Neural progenitor cell (in vitro differentiated cells): Measurements from ENCODE around the gene ALDH3B1. TPM values are rescaled to one million over a fixed set of nuclear protein-coding genes. Genes with fewer than 3 reads are reported as not detected.

Experiments used
- DNase-seq: peaks from one replicate; pipeline ENCODE4 v3.0.0-alpha.2; 2016; ENCODE audit warnings: low spot score
- H2AFZ ChIP-seq: fragments of 200-600 bp; sonication (generic); replicated peaks from 2 replicates; pipeline ENCODE4 v1.6.1; 2016; ENCODE audit warnings: antibody characterized with exemption
- H3F3A ChIP-seq: fragments of 200-600 bp; sonication (generic); 2 replicates; pipeline ENCODE4 v1.6.1; 2016; ENCODE audit warnings: antibody characterized with exemption, low read depth
- H3K27ac ChIP-seq: fragments of 200-600 bp; sonication (generic); 2 replicates; pipeline ENCODE4 v1.5.1; 2016; ENCODE audit warnings: mild to moderate bottlenecking
- H3K27me3 ChIP-seq: fragments of 200-600 bp; sonication (generic); 2 replicates; pipeline ENCODE4 v1.6.1; 2016; ENCODE audit warnings: mild to moderate bottlenecking, moderate library complexity
- H3K36me3 ChIP-seq: fragments of 200-600 bp; sonication (generic); 2 replicates; pipeline ENCODE4 v1.5.1; 2016
- H3K4me1 ChIP-seq: fragments of 200-600 bp; sonication (generic); 2 replicates; pipeline ENCODE4 v1.6.1; 2016; ENCODE audit warnings: mixed run types
- H3K4me2 ChIP-seq: fragments of 200-600 bp; sonication (generic); 2 replicates; pipeline ENCODE4 v1.6.1; 2016
- H3K4me3 ChIP-seq: fragments of 200-600 bp; sonication (generic); 2 replicates; pipeline ENCODE4 v1.5.1; 2016
- H3K79me2 ChIP-seq: fragments of 200-600 bp; sonication (generic); 2 replicates; pipeline ENCODE4 v1.6.1; 2016; ENCODE audit warnings: low read depth
- H3K9ac ChIP-seq: fragments of 200-600 bp; sonication (generic); 2 replicates; pipeline ENCODE4 v1.6.1; 2016
- H3K9me3 ChIP-seq: fragments of 200-600 bp; sonication (generic); 2 replicates; pipeline ENCODE4 v1.5.1; 2016; ENCODE audit warnings: low read depth
- H4K20me1 ChIP-seq: fragments of 200-600 bp; sonication (generic); 2 replicates; pipeline ENCODE4 v1.6.1; 2016; ENCODE audit warnings: low read depth
- H3K27ac Mint-ChIP-seq: 3 replicates; pipeline ENCODE4 v1.8.0; 2021; ENCODE audit warnings: mixed read lengths
- H3K27me3 Mint-ChIP-seq: 2 replicates; pipeline ENCODE4 v1.8.0; 2022; ENCODE audit warnings: low read depth, mild to moderate bottlenecking, inconsistent platforms, moderate library complexity, mixed read lengths; ENCODE audit not compliant: insufficient read depth
- H3K36me3 Mint-ChIP-seq: 3 replicates; pipeline ENCODE4 v1.8.0; 2021; ENCODE audit warnings: mixed read lengths
- H3K4me1 Mint-ChIP-seq: 3 replicates; pipeline ENCODE4 v1.8.0; 2021; ENCODE audit warnings: mixed read lengths
- H3K4me3 Mint-ChIP-seq: 3 replicates; pipeline ENCODE4 v1.8.0; 2021; ENCODE audit warnings: mild to moderate bottlenecking, moderate library complexity, mixed read lengths
- H3K9me3 Mint-ChIP-seq: 3 replicates; pipeline ENCODE4 v1.8.0; 2020; ENCODE audit warnings: mixed read lengths
- CTCF ChIP-seq: fragments of 200-600 bp; sonication (generic); IDR thresholded peaks from 2 replicates; pipeline ENCODE4 v1.5.1; 2017; ENCODE audit warnings: antibody characterized with exemption, mild to moderate bottlenecking
- EZH2 ChIP-seq: fragments of 200-600 bp; sonication (generic); IDR thresholded peaks from 2 replicates; pipeline ENCODE4 v1.6.1; 2017; ENCODE audit warnings: antibody characterized with exemption, mild to moderate bottlenecking, moderate library complexity
- EZH2phosphoT487 ChIP-seq: fragments of 200-600 bp; sonication (generic); IDR thresholded peaks from 2 replicates; pipeline ENCODE4 v1.6.1; 2017; ENCODE audit warnings: antibody characterized with exemption
- total RNA-seq: library from RNA; depleted of rRNA; stranded (reverse); fragments of >200 nt; gene quantifications from 2 replicates; pipeline ENCODE4 v1.2.3, GENCODE V29; 2015; ENCODE audit warnings: low replicate concordance

The ALDH3B1 gene
- total RNA-seq, 1 donor from 2014 or later: not detected

DNA sequence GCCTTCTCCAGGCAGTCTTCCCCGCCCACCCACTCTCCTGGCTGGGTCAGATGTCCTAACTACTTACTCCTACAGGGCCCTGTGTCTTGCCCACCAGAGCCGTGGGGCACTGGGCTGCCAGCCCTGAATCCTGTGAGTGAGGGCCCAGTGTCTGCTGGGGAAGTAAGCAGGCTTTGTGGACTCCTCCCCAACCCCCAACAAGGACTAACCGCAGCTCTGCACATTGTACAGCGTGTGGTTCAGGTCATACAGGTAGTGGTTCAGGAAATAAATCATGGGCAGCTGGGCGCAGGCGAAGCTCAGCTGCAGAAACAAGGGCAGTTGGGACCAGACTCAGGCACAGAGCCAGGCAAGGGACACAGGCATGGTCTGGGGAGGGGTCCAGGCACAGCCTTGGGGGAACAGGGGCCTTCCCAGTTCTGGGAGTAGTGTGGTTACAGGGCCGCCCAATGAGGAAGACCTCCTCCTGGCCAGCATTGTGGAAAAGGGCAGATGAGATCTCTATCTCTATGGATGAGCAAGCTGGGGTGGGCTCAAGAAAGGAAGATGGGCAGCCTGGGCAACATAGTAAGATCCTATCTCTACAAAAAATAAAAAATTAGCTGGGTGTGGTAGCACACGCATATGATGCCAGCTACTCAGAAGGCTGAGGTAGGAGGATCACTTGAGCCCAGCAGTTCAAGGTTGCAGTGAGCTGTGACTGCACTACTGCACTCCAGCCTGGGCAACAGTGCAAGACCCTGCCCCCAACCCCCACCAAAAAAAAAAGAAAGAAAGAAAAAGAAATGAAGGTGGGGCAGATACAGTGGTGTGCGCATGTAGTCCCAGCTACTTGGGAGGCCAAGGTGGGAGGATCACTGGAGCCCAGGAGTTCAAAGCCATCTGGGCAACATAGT lies 11.7 kb upstream of the ALDH3B1 start:
- Histone ChIP-seq H3K9ac (no peak overlapping the region), H3K27me3 (peaks cover 12% of the 10 kb centered on the region), H2AFZ (no peak overlapping the region), H3K4me1 (no peaks in the 10 kb centered on the region), H3K9me3 (no peaks in the 10 kb centered on the region), H3K4me3 (no peak overlapping the region), H3F3A (peaks cover 9% of the 10 kb centered on the region), H3K27ac (no peak overlapping the region), H3K4me2 (no peak overlapping the region), H3K36me3 (no peaks in the 10 kb centered on the region), H3K79me2 (no peaks in the 10 kb centered on the region), H4K20me1 (peaks cover 7% of the 10 kb centered on the region)
- TF ChIP-seq EZH2 (no peak), CTCF (no peak), EZH2phosphoT487 (no peak)
- peaks cover 27% of the 10 kb centered on the region for H3K4me1 Mint-ChIP-seq
- DNase-seq: no peak
- no peak overlapping the region for H3K27ac Mint-ChIP-seq
- no peaks in the 10 kb centered on the region for H3K36me3 Mint-ChIP-seq
- peaks cover 21% of the 10 kb centered on the region for H3K27me3 Mint-ChIP-seq
- no peaks in the 10 kb centered on the region for H3K9me3 Mint-ChIP-seq
- no peak overlapping the region for H3K4me3 Mint-ChIP-seq

- H3K27ac Mint-ChIP-seq: no peak overlapping the region
- no peaks in the 10 kb centered on the region for H3K36me3 ChIP-seq
- H3K4me1 ChIP-seq: no peaks in the 10 kb centered on the region
- no peak overlapping the region for H3K27ac ChIP-seq
- no peaks in the 10 kb centered on the region for H3K36me3 Mint-ChIP-seq
- H3K4me1 Mint-ChIP-seq: peaks cover 25% of the 10 kb centered on the region
- no peaks in the 10 kb centered on the region for H3K9me3 ChIP-seq
- peaks cover 20% of the 10 kb centered on the region for H3K27me3 Mint-ChIP-seq
- peaks cover 7% of the 10 kb centered on the region for H4K20me1 ChIP-seq
- no peaks in the 10 kb centered on the region for H3K9me3 Mint-ChIP-seq
- no peak for TF ChIP-seq EZH2phosphoT487
- no peak for TF ChIP-seq CTCF
- no peak for TF ChIP-seq EZH2
- H3K4me3 Mint-ChIP-seq: no peak overlapping the region
- H2AFZ ChIP-seq: no peak overlapping the region
- H3K4me3 ChIP-seq: no peak overlapping the region
- no peak overlapping the region for H3K4me2 ChIP-seq
- H3K79me2 ChIP-seq: no peaks in the 10 kb centered on the region
- peaks cover 9% of the 10 kb centered on the region for H3F3A ChIP-seq
- no peak overlapping the region for H3K9ac ChIP-seq
- DNase-seq: no peak
- H3K27me3 ChIP-seq: peaks cover 20% of the 10 kb centered on the region
Observed at GRCh38 chr11:67999201-67999629, 10.9 kb upstream of the ALDH3B1 start.

DNA sequence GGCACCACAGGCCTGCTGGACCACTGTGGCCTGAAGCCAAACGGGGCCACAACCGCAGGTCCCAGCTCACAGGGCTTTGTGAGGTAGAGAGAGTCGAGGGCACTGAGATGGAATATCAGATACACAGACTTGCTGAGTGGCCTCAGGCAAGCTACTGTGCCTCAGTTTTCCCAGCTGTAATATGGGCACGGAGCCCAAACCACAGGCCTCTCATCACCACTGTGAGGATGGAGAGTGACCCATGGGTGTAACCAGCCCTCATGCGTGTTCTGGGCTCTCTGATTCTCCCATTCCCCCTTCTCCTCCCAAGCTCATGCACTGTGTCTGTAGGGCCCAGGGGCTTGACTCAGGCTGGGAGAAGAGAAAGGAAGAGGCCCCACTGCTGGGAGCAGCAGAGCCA lies 10.4 kb upstream of the ALDH3B1 start:
- H2AFZ ChIP-seq: no peak overlapping the region
- TF ChIP-seq EZH2phosphoT487 (no peak), CTCF (no peak), EZH2 (no peak)
- H3K4me2 ChIP-seq: no peak overlapping the region
- no peak for DNase-seq
- Mint-ChIP-seq H3K27ac (no peak overlapping the region), H3K9me3 (no peaks in the 10 kb centered on the region), H3K36me3 (no peaks in the 10 kb centered on the region), H3K27me3 (peaks cover 21% of the 10 kb centered on the region), H3K4me3 (no peak overlapping the region), H3K4me1 (peaks cover 26% of the 10 kb centered on the region)
- peaks cover 25% of the 10 kb centered on the region for H3K27me3 ChIP-seq
- H3K36me3 ChIP-seq: no peaks in the 10 kb centered on the region
- peaks cover 7% of the 10 kb centered on the region for H4K20me1 ChIP-seq
- H3K4me3 ChIP-seq: no peak overlapping the region
- H3F3A ChIP-seq: peaks cover 9% of the 10 kb centered on the region
- H3K79me2 ChIP-seq: no peaks in the 10 kb centered on the region
- H3K4me1 ChIP-seq: no peaks in the 10 kb centered on the region
- H3K27ac ChIP-seq: no peak overlapping the region
- H3K9ac ChIP-seq: no peak overlapping the region
- no peaks in the 10 kb centered on the region for H3K9me3 ChIP-seq
